ENCODE measurements around the gene RDX. TPM values are rescaled to one million over a fixed set of nuclear protein-coding genes. Genes with fewer than 3 reads are reported as not detected.
"Not testable (repeated sequence)": the region's sequence is repeated elsewhere in the genome, so short reads cannot be mapped to it uniquely, and the experiment has no call there.

The RDX gene
- total and polyA plus RNA-seq, 2 of the 8 experiments (the other 6 are each of a cell fraction or from before 2014, with no cell fraction given): 27.4 to 100 TPM

DNA sequence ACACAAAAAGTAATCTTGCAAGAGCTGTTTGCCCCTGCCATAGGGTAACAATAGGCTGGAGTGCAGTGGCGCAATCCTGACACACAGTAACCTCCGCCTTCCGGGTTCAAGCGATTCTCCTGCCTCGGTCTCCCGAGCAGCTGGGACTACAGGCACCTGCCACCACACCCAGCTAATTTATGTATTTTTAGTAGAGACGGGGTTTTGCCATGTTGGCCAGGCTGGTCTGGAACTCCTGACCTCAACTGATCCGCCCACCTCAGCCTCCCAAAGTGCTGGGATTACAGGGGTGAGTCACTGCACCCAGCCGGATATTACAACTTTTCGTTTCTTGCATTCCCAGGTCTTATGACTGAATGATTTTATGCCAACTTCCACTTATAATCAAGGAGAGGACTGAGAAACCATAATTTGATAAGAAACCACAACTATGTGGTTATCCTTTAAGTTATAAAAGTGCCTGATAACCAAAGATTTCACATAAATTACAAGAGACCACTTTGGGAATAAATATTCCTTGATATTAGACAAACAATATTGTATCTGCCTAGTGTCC lies 102.1 kb downstream of the RDX start:
- H3K9me3 ChIP-seq (ENCODE audit: insufficient read depth in 2 of 2, low read depth in 1 of 2, low read length in 1 of 2); H3K23me2 ChIP-seq (ENCODE audit: low read depth, low read length); H3K79me1 ChIP-seq (ENCODE audit: low read depth, low read length); DNase-seq (ENCODE audit: low read depth in 1 of 2, low spot score in 2 of 2); H3K14ac ChIP-seq (ENCODE audit: insufficient read length); H4K91ac ChIP-seq (replicated peaks; ENCODE audit: insufficient read length, low read length); H3K27ac ChIP-seq (ENCODE audit: low read depth, low read length); H3K4me1 ChIP-seq (replicated peaks in 1 of 4; ENCODE audit: control insufficient read depth in 3 of 4, insufficient read depth in 4 of 4, low read length in 3 of 4); H2BK120ac ChIP-seq (replicated peaks; ENCODE audit: low read depth, low read length); H3K79me2 ChIP-seq (ENCODE audit: control insufficient read depth in 1 of 2, insufficient read depth in 2 of 2, low read length in 2 of 2); H2BK5ac ChIP-seq (ENCODE audit: low read depth, low read length); H3K4ac ChIP-seq (replicated peaks; ENCODE audit: insufficient read length, low read depth, low read length); H3K36me3 ChIP-seq (ENCODE audit: control insufficient read depth in 2 of 4, insufficient read depth in 4 of 4, low read length in 3 of 4); H4K20me1 ChIP-seq (replicated peaks in 1 of 2; ENCODE audit: control insufficient read depth in 1 of 2, insufficient read depth in 2 of 2, low read length in 2 of 2); H4K8ac ChIP-seq (ENCODE audit: extremely low read depth, insufficient read depth, low read length); H2BK15ac ChIP-seq (ENCODE audit: low read length); H3K18ac ChIP-seq (ENCODE audit: extremely low read depth, low read length); POLR2A ChIA-PET (ENCODE audit: partially characterized antibody); H3K4me3 ChIP-seq (ENCODE audit: extremely low read depth in 1 of 4, insufficient read depth in 2 of 4, low read depth in 3 of 4, low read length in 4 of 4); H4K5ac ChIP-seq (ENCODE audit: insufficient read length, low read depth, low read length); H3K27me3 ChIP-seq (replicated peaks in 1 of 4; ENCODE audit: control insufficient read depth in 3 of 4, extremely low read depth in 1 of 4, insufficient read depth in 3 of 4, low read length in 3 of 4); H2BK12ac ChIP-seq (ENCODE audit: low read depth, low read length); H3K23ac ChIP-seq (ENCODE audit: insufficient read length); H3K9ac ChIP-seq (replicated peaks in 1 of 4; ENCODE audit: extremely low read depth in 1 of 4, low read depth in 3 of 4, low read length in 3 of 4); H2BK20ac ChIP-seq (ENCODE audit: low read length); FAIRE-seq; H2AFZ ChIP-seq (ENCODE audit: low read length); H3K56ac ChIP-seq (replicated peaks; ENCODE audit: insufficient read length, low read depth, low read length); H2AK5ac ChIP-seq (ENCODE audit: low read depth, low read length); H3K4me2 ChIP-seq (ENCODE audit: insufficient read depth in 1 of 2, low read depth in 2 of 2, low read length in 2 of 2): not testable (repeated sequence)
- CTCF ChIA-PET (ENCODE audit: partially characterized antibody): interaction anchor here (0.8 to 1.8 kb wide), 4 partner anchors 21 to 250 kb away, joined by 3 to 4 read pairs (median 3); no protein-coding TSS in a partner anchor
- WGBS, 2 experiments (ENCODE audit: extremely low coverage in 1 of 2, insufficient coverage in 1 of 2, insufficient read length in 1 of 2, insufficient replicate concordance in 2 of 2, low coverage in 1 of 2, low lambda C conversion rate in 2 of 2, missing lambda C conversion rate in 1 of 2): 94% methylated on average over 10 of the region's 10 CpGs; no CpG with 5 or more reads in 1 of the 2 experiments

All from H1 (cell line).